OCI-LY1 (cell line): Measurements from ENCODE around the gene ARMH1.

Experiments used
- H2AFZ ChIP-seq: fragments of 200-600 bp; sonication (generic), shearing (Covaris generic); 2 replicates; pipeline ENCODE4 v1.6.0; 2014; ENCODE audit warnings: antibody characterized with exemption, mild to moderate bottlenecking, low read length
- H3F3A ChIP-seq: fragments of 200-600 bp; sonication (generic), shearing (Covaris generic); 2 replicates; pipeline ENCODE4 v1.6.0; 2014; ENCODE audit warnings: mild to moderate bottlenecking, antibody characterized with exemption, low read length, moderate library complexity; ENCODE audit not compliant: insufficient read depth
- H3K27ac ChIP-seq: fragments of 200-600 bp; sonication (generic); 2 replicates; pipeline ENCODE4 v1.5.1; 2014; ENCODE audit warnings: low read length, mixed run types, mild to moderate bottlenecking, low read depth; ENCODE audit not compliant: poor library complexity, severe bottlenecking
- H3K27me3 ChIP-seq: fragments of 200-600 bp; sonication (generic); 2 replicates; pipeline ENCODE4 v1.6.0; 2014; ENCODE audit warnings: antibody characterized with exemption, mild to moderate bottlenecking, low read length, moderate library complexity; ENCODE audit not compliant: insufficient read depth
- H3K36me3 ChIP-seq: fragments of 200-600 bp; sonication (generic); 2 replicates; pipeline ENCODE4 v1.6.1; 2014; ENCODE audit warnings: mild to moderate bottlenecking, antibody characterized with exemption, low read length, moderate library complexity, mixed read lengths; ENCODE audit not compliant: insufficient read depth
- H3K4me1 ChIP-seq: fragments of 200-600 bp; sonication (generic); 2 replicates; pipeline ENCODE4 v1.5.1; 2014; ENCODE audit warnings: mild to moderate bottlenecking, low read length, moderate library complexity; ENCODE audit not compliant: insufficient read depth, severe bottlenecking
- H3K4me2 ChIP-seq: fragments of 200-600 bp; sonication (generic), shearing (Covaris generic); 2 replicates; pipeline ENCODE4 v1.6.1; 2014; ENCODE audit warnings: low read length
- H3K4me3 ChIP-seq: fragments of 200-600 bp; sonication (generic); 2 replicates; pipeline ENCODE4 v1.5.1; 2014; ENCODE audit warnings: low read length, low read depth, mild to moderate bottlenecking, mixed read lengths; ENCODE audit not compliant: poor library complexity, severe bottlenecking
- H3K79me2 ChIP-seq: fragments of 200-600 bp; shearing (Covaris generic); 2 replicates; pipeline ENCODE4 v1.6.1; 2016; ENCODE audit warnings: mixed run types, low read length, mixed read lengths; ENCODE audit not compliant: insufficient read depth
- H3K9ac ChIP-seq: fragments of 200-600 bp; sonication (generic), shearing (Covaris generic); 2 replicates; pipeline ENCODE4 v1.6.1; 2014; ENCODE audit warnings: mild to moderate bottlenecking, low read length, mixed read lengths
- H3K9me2 ChIP-seq: fragments of 200-600 bp; sonication (generic), shearing (Covaris generic); 2 replicates; pipeline ENCODE4 v1.6.1; 2014; ENCODE audit warnings: low read depth, mild to moderate bottlenecking, low read length, mixed read lengths
- H3K9me3 ChIP-seq: fragments of 200-600 bp; shearing (Covaris generic); 2 replicates; pipeline ENCODE4 v1.6.1; 2014; ENCODE audit warnings: low read length, mixed read lengths
- H4K20me1 ChIP-seq: fragments of 200-600 bp; sonication (generic), shearing (Covaris generic); 2 replicates; pipeline ENCODE4 v1.6.0; 2016; ENCODE audit warnings: mild to moderate bottlenecking, low read length; ENCODE audit not compliant: insufficient read depth
- CTCF ChIP-seq: fragments of 200-600 bp; sonication (generic), shearing (Covaris generic); IDR thresholded peaks from 2 replicates; pipeline ENCODE4 v1.5.1; 2017; ENCODE audit warnings: mild to moderate bottlenecking, antibody characterized with exemption, low read length, moderate library complexity, mixed read lengths
- EZH2 ChIP-seq: fragments of 200-600 bp; sonication (generic), shearing (Covaris generic); IDR thresholded peaks from 2 replicates; pipeline ENCODE4 v1.8.0; 2017; ENCODE audit warnings: borderline replicate concordance, mixed run types, mild to moderate bottlenecking, antibody characterized with exemption, low read length, moderate library complexity, mixed read lengths

The ARMH1 gene

GRCh38 chr1:44723496-44724295 is 49.2 kb downstream of the ARMH1 start:
- Histone ChIP-seq H3K36me3 (no peaks in the 10 kb centered on the region), H3K4me2 (peak overlapping the region; percentile 46), H3K9ac (peak overlapping the region; percentile 10; the same call in 1 of the 2 replicates), H3F3A (peaks cover 4% of the 10 kb centered on the region; the same call in 1 of the 2 replicates), H4K20me1 (no peaks in the 10 kb centered on the region), H3K9me2 (no peaks in the 10 kb centered on the region), H2AFZ (no peak overlapping the region), H3K4me1 (peaks cover 39% of the 10 kb centered on the region), H3K79me2 (no peaks in the 10 kb centered on the region), H3K9me3 (no peaks in the 10 kb centered on the region), H3K27ac (peak overlapping the region; percentile 94), H3K27me3 (no peaks in the 10 kb centered on the region), H3K4me3 (peak overlapping the region; percentile 14)
- TF ChIP-seq CTCF (no peak), EZH2 (no peak)

- H3K4me1 ChIP-seq = peaks cover 44% of the 10 kb centered on the region
- H3K4me2 ChIP-seq = no peak overlapping the region
- no peaks in the 10 kb centered on the region for H3K9me3 ChIP-seq
- H4K20me1 ChIP-seq = no peaks in the 10 kb centered on the region
- H2AFZ ChIP-seq = no peak overlapping the region
- H3K27ac ChIP-seq = no peak overlapping the region
- TF ChIP-seq CTCF = no peak
- TF ChIP-seq EZH2 = no peak
- H3K27me3 ChIP-seq = no peaks in the 10 kb centered on the region
- H3K4me3 ChIP-seq = no peak overlapping the region
- H3K79me2 ChIP-seq = no peaks in the 10 kb centered on the region
- H3K9me2 ChIP-seq = no peaks in the 10 kb centered on the region
- peaks cover 8% of the 10 kb centered on the region for H3F3A ChIP-seq
- no peak overlapping the region for H3K9ac ChIP-seq
- H3K36me3 ChIP-seq = no peaks in the 10 kb centered on the region
Observed at GRCh38 chr1:44724296-44724954, 49.9 kb downstream of the ARMH1 start.

DNA sequence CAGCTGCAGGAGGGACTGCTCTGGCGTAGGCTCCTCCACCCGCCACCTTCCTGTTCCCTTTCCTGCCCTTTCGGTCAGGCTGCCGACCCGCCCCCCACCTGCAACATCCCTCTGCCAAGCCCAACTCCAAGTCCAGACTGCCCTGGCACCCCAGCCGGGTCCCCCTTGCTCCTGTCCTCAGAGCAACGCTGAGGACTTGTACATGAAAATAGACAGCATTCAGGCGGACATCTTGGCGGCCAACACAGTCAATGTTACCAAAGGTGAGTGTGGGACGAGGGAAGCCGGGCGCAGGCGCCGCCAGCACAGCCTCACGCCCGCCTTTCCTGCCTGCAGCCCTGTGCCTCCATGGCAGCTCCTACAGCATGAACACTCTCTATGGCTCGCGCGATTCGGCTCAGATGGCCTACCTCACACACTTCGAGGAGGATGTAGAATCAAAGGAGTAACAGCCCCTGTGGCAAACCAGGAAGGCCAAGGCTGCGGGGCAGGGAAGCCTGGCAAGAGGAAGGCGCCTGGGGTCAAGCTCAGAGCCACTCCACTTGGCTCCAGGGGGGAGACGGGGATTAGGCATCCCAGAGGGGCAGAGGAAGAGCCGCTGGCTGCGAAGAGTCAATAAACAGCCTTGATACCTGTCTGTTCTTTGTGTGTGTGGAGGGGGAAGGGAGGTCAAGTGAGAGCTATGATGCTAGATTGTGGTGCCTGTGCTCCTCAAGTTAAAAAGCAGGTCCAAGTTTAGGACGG is 50.6 kb downstream of the ARMH1 start:
- no peak overlapping the region for H3K4me3 ChIP-seq
- H3K9me3 ChIP-seq = no peaks in the 10 kb centered on the region
- no peaks in the 10 kb centered on the region for H3K27me3 ChIP-seq
- H4K20me1 ChIP-seq = no peaks in the 10 kb centered on the region
- H3K4me2 ChIP-seq = no peak overlapping the region
- H3K9me2 ChIP-seq = no peaks in the 10 kb centered on the region
- no peak overlapping the region for H3K9ac ChIP-seq
- peaks cover 10% of the 10 kb centered on the region for H3F3A ChIP-seq
- H3K27ac ChIP-seq = peak overlapping the region; percentile 3
- no peak overlapping the region for H2AFZ ChIP-seq
- H3K79me2 ChIP-seq = no peaks in the 10 kb centered on the region
- H3K4me1 ChIP-seq = peaks cover 45% of the 10 kb centered on the region
- H3K36me3 ChIP-seq = no peaks in the 10 kb centered on the region
- TF ChIP-seq EZH2 = no peak
- no peak for TF ChIP-seq CTCF
